Endometrial microvascular endothelial cells (primary cell): Measurements from ENCODE around the gene PIK3R4. TPM values are rescaled to one million over a fixed set of nuclear protein-coding genes. Genes with fewer than 3 reads are reported as not detected.

ENCODE experiments used
- in situ Hi-C: cut with HindIII; loops from 2 replicates; pipeline ENCODE4 v1.10.0; 2017; ENCODE audit warnings: low sequenced_read_pairs, low pct_unique_long_range_greater_than_20kb; ENCODE audit errors: inconsistent ontology term
- total RNA-seq: library from RNA; depleted of rRNA; stranded (reverse); fragments of >200 nt; gene quantifications from one replicate; pipeline ENCODE4 v1.2.3, GENCODE V29; 2015; ENCODE audit errors: inconsistent ontology term

PIK3R4 gene
- total RNA-seq, 1 donor from 2014 or later, result 24.1 TPM

- in situ Hi-C loops, result no loop called here
Measured at GRCh38 chr3:130656627-130657026, 90.0 kb downstream of the PIK3R4 start.

DNA sequence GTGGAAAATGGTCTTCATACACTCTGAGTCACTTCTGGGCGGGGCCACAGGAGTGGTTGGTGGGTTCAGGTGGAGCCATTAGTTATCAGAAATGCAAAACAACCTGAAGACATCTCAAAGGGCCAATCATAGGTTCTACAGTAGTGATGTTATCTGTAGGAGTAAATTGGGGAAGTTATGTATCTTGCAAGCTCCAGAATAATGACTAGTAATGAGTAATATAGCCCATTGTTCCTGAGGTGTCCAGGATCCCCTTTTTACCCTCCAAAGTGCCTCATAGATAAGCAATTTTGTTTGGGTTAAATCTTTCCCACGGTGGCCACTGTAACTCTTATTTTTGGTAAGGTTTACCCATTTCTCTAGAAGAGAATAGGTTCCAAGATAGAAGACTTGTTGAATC is 91.7 kb downstream of the PIK3R4 start:
- in situ Hi-C loops, result no loop called here

- in situ Hi-C loops, result no loop called here
Measured at GRCh38 chr3:130654091-130654490, 92.5 kb downstream of the PIK3R4 start.

- in situ Hi-C loops, result no loop called here
Measured at GRCh38 chr3:130649061-130649654, 97.5 kb downstream of the PIK3R4 start.

- in situ Hi-C loops, result no loop called here
Measured at GRCh38 chr3:130648293-130648692, 98.3 kb downstream of the PIK3R4 start.

DNA sequence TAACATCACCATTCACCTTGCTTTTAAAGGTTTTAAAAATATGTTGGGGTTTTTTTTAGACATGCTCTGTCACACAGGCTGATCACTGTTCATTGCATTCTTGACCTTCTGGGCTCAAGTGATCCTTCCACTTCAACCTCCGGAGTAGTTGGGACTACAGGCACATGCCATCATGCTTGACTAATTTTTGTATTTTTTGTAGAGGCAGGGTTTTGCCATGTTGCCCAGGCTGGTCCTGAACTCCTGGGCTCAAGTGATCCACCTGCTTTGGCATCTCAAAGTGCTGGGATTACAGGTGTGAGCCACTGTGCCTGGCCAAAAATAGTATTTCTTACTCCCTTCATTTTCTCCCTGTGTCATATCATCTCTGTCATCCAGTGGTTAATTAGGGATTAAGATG is 101.4 kb downstream of the PIK3R4 start:
- in situ Hi-C loops, result no loop called here

DNA sequence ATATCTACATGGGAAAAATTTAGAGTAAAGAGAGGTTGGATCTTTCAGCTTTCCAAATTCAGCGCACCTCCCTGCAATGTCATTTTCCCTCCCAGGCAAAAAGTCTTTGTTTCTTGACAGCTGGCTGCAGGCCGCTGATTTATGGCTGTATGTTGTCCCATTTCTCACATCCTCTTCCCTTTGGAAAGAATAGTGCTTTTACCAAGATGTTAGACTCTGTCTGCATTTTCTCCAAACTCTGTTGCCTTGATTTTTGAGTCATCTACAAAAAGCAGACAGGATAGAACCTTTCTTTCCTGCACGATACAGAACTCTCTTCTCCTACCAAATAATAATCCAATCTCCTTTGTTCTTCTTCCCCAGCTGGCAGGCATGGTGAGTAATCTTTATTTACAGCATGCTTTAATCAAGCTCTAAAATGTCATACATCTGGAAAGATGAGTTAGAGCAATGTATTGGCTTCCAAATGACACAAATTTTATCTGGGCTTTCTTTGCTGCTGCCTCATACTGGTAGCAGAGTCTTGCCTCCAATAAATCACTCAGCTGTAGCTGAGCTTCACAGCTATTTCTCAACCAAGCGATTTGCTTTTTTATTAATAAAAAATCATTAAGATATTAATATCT is 101.9 kb downstream of the PIK3R4 start:
- in situ Hi-C loops, result no loop called here

GRCh38 chr3:130640027-130640426 is 106.6 kb downstream of the PIK3R4 start:
- in situ Hi-C loops, result no loop called here

DNA sequence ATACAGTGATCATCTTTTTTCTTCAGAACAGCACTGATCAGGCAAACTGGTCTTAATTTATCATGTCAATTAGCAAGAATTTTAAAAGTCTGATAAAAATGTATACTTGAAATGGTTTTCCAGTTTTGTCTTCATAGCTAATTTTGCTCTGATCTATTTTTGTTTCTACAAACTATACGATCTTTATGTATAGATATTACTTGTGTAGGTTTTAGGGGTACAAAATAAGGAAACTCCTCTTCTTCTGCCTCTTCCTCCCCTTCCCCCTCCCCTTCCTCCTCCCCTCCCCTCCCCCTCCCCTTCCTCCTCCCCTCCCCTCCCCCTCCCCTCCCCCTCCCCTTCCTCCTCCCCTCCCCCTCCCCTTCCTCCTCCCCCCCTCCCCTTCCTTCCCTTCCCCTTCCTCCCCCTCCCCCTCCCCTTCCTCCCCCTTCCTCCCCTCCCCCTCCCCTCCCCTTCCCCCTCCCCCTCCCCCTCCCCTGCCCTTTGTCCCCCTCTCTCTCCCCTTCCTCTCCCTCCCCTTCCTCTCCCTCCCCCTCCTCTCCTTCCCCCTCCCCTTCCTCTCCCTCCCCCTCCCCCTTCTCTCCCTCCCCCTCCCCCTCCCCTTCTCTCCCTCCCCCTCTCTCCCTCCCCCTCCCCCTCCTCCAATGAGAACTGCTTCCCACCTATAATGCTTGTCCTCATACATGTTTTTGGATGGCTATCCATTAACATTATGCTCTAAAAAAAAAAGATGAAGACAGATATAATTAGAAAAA is 110.0 kb downstream of the PIK3R4 start:
- in situ Hi-C loops, result no loop called here

- in situ Hi-C loops, result no loop called here
Measured at GRCh38 chr3:130635978-130636377, 110.7 kb downstream of the PIK3R4 start.

DNA sequence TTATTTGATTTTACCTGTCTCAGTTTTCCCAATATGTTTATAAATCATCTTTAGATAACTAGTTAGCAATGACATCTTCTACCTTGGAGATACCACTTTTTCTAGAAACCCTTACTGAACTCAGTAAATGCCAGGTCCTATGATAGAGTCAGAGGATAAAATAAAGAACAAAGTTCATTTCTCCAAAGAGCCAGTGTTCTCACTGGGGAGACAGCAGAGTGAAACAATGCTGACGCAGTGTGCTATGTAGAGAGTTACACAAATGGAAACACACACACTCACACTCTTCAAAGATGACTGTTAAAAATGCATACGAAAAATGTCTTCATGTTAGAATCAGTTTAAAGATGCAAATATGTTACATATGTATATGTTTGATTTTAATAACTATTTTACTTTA is 111.3 kb downstream of the PIK3R4 start:
- in situ Hi-C loops, result no loop called here

Other genes starting within 250 kb of the PIK3R4 start
- gene COL6A6, start 229.7 kb downstream of the PIK3R4 start, total RNA-seq, result not detected
- 69.2 TPM for gene ATP2C1, start 147.3 kb upstream of the PIK3R4 start, total RNA-seq